Epithelial cell of esophagus (primary cell): Measurements from ENCODE around the gene GATD1.

ENCODE experiments used
- DNase-seq: peaks from one replicate; pipeline ENCODE4 v3.0.0; 2010; ENCODE audit warnings: low read depth
- H3K4me3 ChIP-seq: 2 replicates; pipeline ENCODE4 v1.5.1; 2011; ENCODE audit warnings: mild to moderate bottlenecking, low read length, control low read depth
- CTCF ChIP-seq: IDR thresholded peaks from 2 replicates; pipeline ENCODE4 v1.5.1; 2011; ENCODE audit warnings: low read depth, mild to moderate bottlenecking, low read length, control low read depth, inconsistent platforms; ENCODE audit not compliant: insufficient read depth; ENCODE audit errors: missing control alignments

Gene GATD1

GRCh38 chr11:786235-787083 lies 9.2 kb upstream of the GATD1 start:
- no peak for DNase-seq
- no peak overlapping the region for H3K4me3 ChIP-seq
- TF ChIP-seq CTCF = no peak

- H3K4me3 ChIP-seq = no peak overlapping the region
- TF ChIP-seq CTCF = peak; percentile 89
- peak; percentile 87 for DNase-seq
These were observed 6.3 kb upstream of the GATD1 start for GRCh38 chr11:783581-784015.

- H3K4me3 ChIP-seq = no peak overlapping the region
- TF ChIP-seq CTCF = no peak
- DNase-seq = no peak
These were observed 5.2 kb upstream of the GATD1 start for GRCh38 chr11:782264-783174.

- H3K4me3 ChIP-seq = no peak overlapping the region
- no peak for DNase-seq
- no peak for TF ChIP-seq CTCF
These were observed 2.8 kb upstream of the GATD1 start for GRCh38 chr11:779955-780532.

- H3K4me3 ChIP-seq = no peak overlapping the region
- no peak for TF ChIP-seq CTCF
- no peak for DNase-seq
These were observed 2.0 kb upstream of the GATD1 start for GRCh38 chr11:778976-779954.
